Astrocyte (in vitro differentiated cells and primary cell): ENCODE measurements around the gene RSRC2. TPM values are rescaled to one million over a fixed set of nuclear protein-coding genes. Genes with fewer than 3 reads are reported as not detected.

Source experiments
- DNase-seq: peaks from one replicate; pipeline ENCODE4 v3.0.0-alpha.2; 2010; ENCODE audit warnings: low read depth
- FAIRE-seq: peaks from 2 replicates; lab custom pipeline; 2011; peaks lifted over from hg19 to GRCh38; lab: Jason Lieb, UNC
- H2AFZ ChIP-seq: 2 replicates; pipeline ENCODE4 v1.6.0; 2012; ENCODE audit warnings: low read depth, low read length, inconsistent platforms
- H3K27ac ChIP-seq: 2 replicates; pipeline ENCODE4 v1.5.1; 2011; ENCODE audit warnings: low read depth, low read length, inconsistent platforms
- H3K27me3 ChIP-seq: 2 replicates; pipeline ENCODE4 v1.6.0; 2011; ENCODE audit warnings: low read length, inconsistent platforms; ENCODE audit not compliant: insufficient read depth
- H3K36me3 ChIP-seq: 2 replicates; pipeline ENCODE4 v1.5.1; 2011; ENCODE audit warnings: low read length, inconsistent platforms; ENCODE audit not compliant: insufficient read depth
- H3K4me1 ChIP-seq: 2 replicates; pipeline ENCODE4 v1.5.1; 2011; ENCODE audit warnings: low read length, inconsistent platforms; ENCODE audit not compliant: insufficient read depth
- H3K4me2 ChIP-seq: 2 replicates; pipeline ENCODE4 v1.6.0; 2012; ENCODE audit warnings: low read length, inconsistent platforms
- H3K4me3 ChIP-seq: 2 replicates; pipeline ENCODE4 v1.5.1; 2011; ENCODE audit warnings: low read depth, mild to moderate bottlenecking, low read length, inconsistent platforms; ENCODE audit not compliant: insufficient read depth
- H3K79me2 ChIP-seq: 2 replicates; pipeline ENCODE4 v1.6.0; 2012; ENCODE audit warnings: mild to moderate bottlenecking, low read length, inconsistent platforms; ENCODE audit not compliant: insufficient read depth
- H3K9ac ChIP-seq: 2 replicates; pipeline ENCODE4 v1.6.0; 2012; ENCODE audit warnings: mild to moderate bottlenecking, low read length, inconsistent platforms
- H3K9me3 ChIP-seq: 2 replicates; pipeline ENCODE4 v1.5.1; 2012; ENCODE audit warnings: low read depth, mild to moderate bottlenecking, low read length, inconsistent platforms; ENCODE audit not compliant: insufficient read depth
- H4K20me1 ChIP-seq: 2 replicates; pipeline ENCODE4 v1.6.0; 2012; ENCODE audit warnings: low read length, inconsistent platforms; ENCODE audit not compliant: insufficient read depth
- H3K27ac Mint-ChIP-seq: one replicate; pipeline ENCODE4 v1.8.0; 2021; ENCODE audit warnings: mild to moderate bottlenecking, mixed read lengths; ENCODE audit not compliant: unreplicated experiment
- H3K27me3 Mint-ChIP-seq: one replicate; pipeline ENCODE4 v1.8.0; 2021; ENCODE audit warnings: low read depth, mixed read lengths; ENCODE audit not compliant: unreplicated experiment
- H3K36me3 Mint-ChIP-seq: one replicate; pipeline ENCODE4 v1.8.0; 2021; ENCODE audit warnings: low read depth, mixed read lengths; ENCODE audit not compliant: unreplicated experiment
- H3K4me1 Mint-ChIP-seq: one replicate; pipeline ENCODE4 v1.8.0; 2021; ENCODE audit warnings: low read depth, mixed read lengths; ENCODE audit not compliant: unreplicated experiment
- H3K4me3 Mint-ChIP-seq: one replicate; pipeline ENCODE4 v1.8.0; 2021; ENCODE audit warnings: mild to moderate bottlenecking, moderate library complexity, mixed read lengths; ENCODE audit not compliant: unreplicated experiment
- H3K9me3 Mint-ChIP-seq: one replicate; pipeline ENCODE4 v1.8.0; 2021; ENCODE audit warnings: mild to moderate bottlenecking, mixed read lengths; ENCODE audit not compliant: unreplicated experiment
- CTCF ChIP-seq: IDR thresholded peaks from 2 replicates; pipeline ENCODE4 v1.5.1; 2011; ENCODE audit warnings: low read depth, mild to moderate bottlenecking, inconsistent platforms, low read length, moderate library complexity; ENCODE audit not compliant: insufficient read depth
- EZH2 ChIP-seq: IDR thresholded peaks from 2 replicates; pipeline ENCODE4 v1.6.1; 2012; ENCODE audit warnings: mild to moderate bottlenecking, low read length, inconsistent platforms; ENCODE audit not compliant: insufficient read depth
- total RNA-seq: library from RNA; stranded (reverse); gene quantifications from 2 replicates; pipeline ENCODE4 v1.2.1, GENCODE V29; 2021

Gene RSRC2
- total RNA-seq, 1 donor from 2014 or later, result 56.3 TPM

GRCh38 chr12:122474324-122474716 lies 52.4 kb downstream of the RSRC2 start:
- H2AFZ ChIP-seq, result no peak overlapping the region
- Mint-ChIP-seq H3K4me1 (peaks cover 8% of the 10 kb centered on the region), H3K36me3 (peaks cover 15% of the 10 kb centered on the region), H3K27me3 (no peaks in the 10 kb centered on the region), H3K4me3 (peak overlapping the region; percentile 11), H3K9me3 (no peaks in the 10 kb centered on the region), H3K27ac (no peak overlapping the region)
- FAIRE-seq (no peak), DNase-seq (no peak)
- no peaks in the 10 kb centered on the region for H3K27me3 ChIP-seq
- H3K4me1 ChIP-seq, result peaks cover 7% of the 10 kb centered on the region
- no peak overlapping the region for H3K27ac ChIP-seq
- H3K9me3 ChIP-seq, result no peaks in the 10 kb centered on the region
- H3K9ac ChIP-seq, result no peak overlapping the region
- TF ChIP-seq EZH2 (no peak), CTCF (no peak)
- no peak overlapping the region for H3K4me3 ChIP-seq
- H3K4me2 ChIP-seq, result no peak overlapping the region
- H3K36me3 ChIP-seq, result peaks cover 48% of the 10 kb centered on the region
- H4K20me1 ChIP-seq, result no peaks in the 10 kb centered on the region
- no peaks in the 10 kb centered on the region for H3K79me2 ChIP-seq

GRCh38 chr12:122473543-122474323 lies 53.0 kb downstream of the RSRC2 start:
- no peak overlapping the region for H3K9ac ChIP-seq
- no peak overlapping the region for H3K4me3 ChIP-seq
- H3K4me1 Mint-ChIP-seq, result peaks cover 8% of the 10 kb centered on the region
- H3K9me3 Mint-ChIP-seq, result no peaks in the 10 kb centered on the region
- TF ChIP-seq EZH2 (no peak), CTCF (no peak)
- no peaks in the 10 kb centered on the region for H4K20me1 ChIP-seq
- H3K27me3 Mint-ChIP-seq, result no peaks in the 10 kb centered on the region
- H3K27ac Mint-ChIP-seq, result peak overlapping the region; percentile 67
- no peaks in the 10 kb centered on the region for H3K9me3 ChIP-seq
- peaks cover 43% of the 10 kb centered on the region for H3K36me3 ChIP-seq
- peaks cover 7% of the 10 kb centered on the region for H3K4me1 ChIP-seq
- FAIRE-seq (no peak), DNase-seq (peak; percentile 64)
- no peak overlapping the region for H3K4me2 ChIP-seq
- peaks cover 15% of the 10 kb centered on the region for H3K36me3 Mint-ChIP-seq
- no peaks in the 10 kb centered on the region for H3K27me3 ChIP-seq
- no peak overlapping the region for H2AFZ ChIP-seq
- no peak overlapping the region for H3K4me3 Mint-ChIP-seq
- no peak overlapping the region for H3K27ac ChIP-seq
- H3K79me2 ChIP-seq, result no peaks in the 10 kb centered on the region
